ENCODE measurements around the gene C1QTNF6. TPM values are rescaled to one million over a fixed set of nuclear protein-coding genes. Genes with fewer than 3 reads are reported as not detected.

C1QTNF6 gene
- total and polyA plus RNA-seq, 2 donors: 6.9 to 11.6 TPM

- no peak overlapping the region for H3K27ac ChIP-seq (ENCODE audit: low read depth)
- WGBS: 89% methylated on average over 10 of the region's 10 CpGs
- H3K36me3 ChIP-seq (ENCODE audit: insufficient read depth): no peaks in the 10 kb centered on the region
- no peak overlapping the region for H3K4me3 ChIP-seq (ENCODE audit: low read depth, low read length)
- H3K4me1 ChIP-seq (ENCODE audit: insufficient read depth): no peaks in the 10 kb centered on the region
- no peak for DNase-seq (ENCODE audit: extremely low spot score)
Measured at GRCh38 chr22:37144180-37144554, 43.9 kb downstream of the C1QTNF6 start.

GRCh38 chr22:37141971-37142370 is 46.1 kb downstream of the C1QTNF6 start:
- DNase-seq (ENCODE audit: extremely low spot score): no peak
- Histone ChIP-seq H3K4me1 (ENCODE audit: insufficient read depth) (no peaks in the 10 kb centered on the region), H3K36me3 (ENCODE audit: insufficient read depth) (no peaks in the 10 kb centered on the region), H3K4me3 (ENCODE audit: low read depth, low read length) (no peak overlapping the region), H3K27ac (ENCODE audit: low read depth) (no peak overlapping the region)
- 51% methylated on average over 6 of the region's 6 CpGs for WGBS

- Histone ChIP-seq H3K36me3 (ENCODE audit: insufficient read depth) (no peaks in the 10 kb centered on the region), H3K4me1 (ENCODE audit: insufficient read depth) (no peaks in the 10 kb centered on the region), H3K4me3 (ENCODE audit: low read depth, low read length) (no peak overlapping the region), H3K27ac (ENCODE audit: low read depth) (no peak overlapping the region)
- DNase-seq (ENCODE audit: extremely low spot score): no peak
- WGBS: 91% methylated on average over 10 of the region's 10 CpGs
Measured at GRCh38 chr22:37141476-37141875, 46.6 kb downstream of the C1QTNF6 start.

- Histone ChIP-seq H3K36me3 (ENCODE audit: insufficient read depth) (no peaks in the 10 kb centered on the region), H3K27ac (ENCODE audit: low read depth) (no peak overlapping the region)
- 87% methylated on average over 16 of the region's 16 CpGs for WGBS
Measured at GRCh38 chr22:37140686-37141323, 47.2 kb downstream of the C1QTNF6 start.

DNA sequence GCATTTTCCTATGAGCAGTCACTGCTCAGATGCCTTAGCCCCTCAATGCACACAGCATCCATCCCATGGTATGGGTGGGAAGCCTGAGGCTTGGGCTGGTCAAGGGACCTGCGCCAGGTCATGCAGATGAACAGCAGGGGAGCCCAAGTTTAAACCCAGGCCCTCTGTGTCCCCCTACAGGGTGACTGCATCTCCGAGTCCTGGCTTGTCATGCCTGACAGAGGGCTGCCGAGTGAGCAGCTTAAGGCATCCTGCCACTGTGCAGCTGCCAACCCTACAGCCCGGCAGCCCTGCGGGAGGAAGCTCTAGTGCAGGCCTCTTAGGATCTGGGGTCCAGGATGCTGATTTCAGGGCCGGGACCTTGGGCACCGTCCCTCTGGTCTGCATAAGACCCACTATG is 48.3 kb downstream of the C1QTNF6 start:
- DNase-seq (ENCODE audit: extremely low spot score): no peak
- WGBS: 77% methylated on average over 7 of the region's 7 CpGs
- Histone ChIP-seq H3K4me1 (ENCODE audit: insufficient read depth) (no peaks in the 10 kb centered on the region), H3K4me3 (ENCODE audit: low read depth, low read length) (no peak overlapping the region), H3K27ac (ENCODE audit: low read depth) (no peak overlapping the region), H3K36me3 (ENCODE audit: insufficient read depth) (no peaks in the 10 kb centered on the region)

More at GRCh38 chr22:37140686-37141323, 47.2 kb downstream of the C1QTNF6 start:
- no peak for DNase-seq (ENCODE audit: extremely low spot score)
- Histone ChIP-seq H3K4me3 (ENCODE audit: low read depth, low read length) (no peak overlapping the region), H3K4me1 (ENCODE audit: insufficient read depth) (no peaks in the 10 kb centered on the region)

DNA sequence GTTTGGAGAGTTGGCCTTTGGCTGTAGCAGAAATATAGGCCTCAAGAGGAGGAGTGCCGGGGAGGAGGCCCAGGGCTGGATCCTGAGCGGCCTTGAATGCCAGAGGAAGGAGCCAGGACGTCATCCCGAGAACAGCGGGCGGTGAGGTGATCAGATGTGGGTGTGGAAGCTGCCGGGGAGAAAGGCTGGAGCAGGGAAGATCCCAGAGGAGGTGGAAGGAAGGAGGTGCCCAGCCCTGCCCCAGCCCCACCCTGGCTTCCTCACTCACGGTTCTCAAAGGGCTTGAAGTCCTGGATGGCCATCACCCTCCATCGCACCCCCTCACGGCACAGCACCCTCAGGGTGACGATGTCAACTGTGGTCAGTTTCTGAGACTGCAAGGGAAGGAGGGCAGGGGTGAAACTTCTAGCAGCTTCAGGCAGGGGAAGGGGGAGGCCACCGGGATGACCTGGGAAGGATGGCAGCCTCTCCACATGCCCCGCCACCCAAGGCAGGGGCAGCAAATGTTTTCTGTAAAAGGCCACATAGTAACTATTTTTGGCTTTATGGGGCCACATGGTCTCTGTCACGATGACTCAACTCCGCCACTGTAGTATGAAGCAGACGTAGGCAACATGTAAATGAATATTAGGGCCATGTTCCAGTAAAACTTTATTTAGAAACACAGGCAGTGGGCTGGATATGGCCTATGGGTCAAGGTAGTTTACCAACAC is 49.0 kb downstream of the C1QTNF6 start:
- WGBS: 60% methylated on average over 16 of the region's 16 CpGs
- DNase-seq (ENCODE audit: extremely low spot score): no peak
- Histone ChIP-seq H3K4me1 (ENCODE audit: insufficient read depth) (no peaks in the 10 kb centered on the region), H3K4me3 (ENCODE audit: low read depth, low read length) (no peak overlapping the region), H3K27ac (ENCODE audit: low read depth) (no peak overlapping the region), H3K36me3 (ENCODE audit: insufficient read depth) (no peaks in the 10 kb centered on the region)

GRCh38 chr22:37137903-37138665 is 50.0 kb downstream of the C1QTNF6 start:
- Histone ChIP-seq H3K27ac (ENCODE audit: low read depth) (no peak overlapping the region), H3K4me3 (ENCODE audit: low read depth, low read length) (no peak overlapping the region), H3K4me1 (ENCODE audit: insufficient read depth) (no peaks in the 10 kb centered on the region), H3K36me3 (ENCODE audit: insufficient read depth) (no peaks in the 10 kb centered on the region)
- no peak for DNase-seq (ENCODE audit: extremely low spot score)
- 82% methylated on average over 6 of the region's 6 CpGs for WGBS

DNA sequence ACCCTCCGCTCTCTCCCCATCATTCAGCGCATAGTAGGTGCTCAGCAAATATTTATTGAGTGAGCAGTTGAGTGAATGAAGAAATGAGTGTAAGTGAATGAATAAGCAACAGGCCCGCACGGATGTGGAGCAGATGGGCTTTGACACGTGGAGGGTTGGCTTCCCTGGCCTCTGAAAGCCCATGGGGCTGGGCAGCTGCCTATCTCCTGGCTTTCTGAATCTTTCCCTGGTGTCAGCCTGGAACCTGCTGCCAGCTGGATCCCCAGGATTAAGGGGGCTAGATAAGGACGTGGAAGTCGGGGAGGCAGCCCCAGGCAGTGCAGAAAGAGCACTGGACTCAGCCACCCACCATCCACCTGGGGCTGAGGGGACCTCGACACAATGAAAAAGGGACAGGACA is 50.9 kb downstream of the C1QTNF6 start:
- WGBS: 69% methylated on average over 8 of the region's 8 CpGs
- no peak for DNase-seq (ENCODE audit: extremely low spot score)
- Histone ChIP-seq H3K27ac (ENCODE audit: low read depth) (no peak overlapping the region), H3K4me1 (ENCODE audit: insufficient read depth) (no peaks in the 10 kb centered on the region), H3K4me3 (ENCODE audit: low read depth, low read length) (no peak overlapping the region), H3K36me3 (ENCODE audit: insufficient read depth) (no peaks in the 10 kb centered on the region)

GRCh38 chr22:37135023-37135422 is 53.0 kb downstream of the C1QTNF6 start:
- DNase-seq (ENCODE audit: extremely low spot score): no peak
- H3K27ac ChIP-seq (ENCODE audit: low read depth): no peak overlapping the region
- 82% methylated on average over 12 of the region's 12 CpGs for WGBS
- H3K36me3 ChIP-seq (ENCODE audit: insufficient read depth): no peaks in the 10 kb centered on the region
- H3K4me1 ChIP-seq (ENCODE audit: insufficient read depth): no peaks in the 10 kb centered on the region
- no peak overlapping the region for H3K4me3 ChIP-seq (ENCODE audit: low read depth, low read length)

DNA sequence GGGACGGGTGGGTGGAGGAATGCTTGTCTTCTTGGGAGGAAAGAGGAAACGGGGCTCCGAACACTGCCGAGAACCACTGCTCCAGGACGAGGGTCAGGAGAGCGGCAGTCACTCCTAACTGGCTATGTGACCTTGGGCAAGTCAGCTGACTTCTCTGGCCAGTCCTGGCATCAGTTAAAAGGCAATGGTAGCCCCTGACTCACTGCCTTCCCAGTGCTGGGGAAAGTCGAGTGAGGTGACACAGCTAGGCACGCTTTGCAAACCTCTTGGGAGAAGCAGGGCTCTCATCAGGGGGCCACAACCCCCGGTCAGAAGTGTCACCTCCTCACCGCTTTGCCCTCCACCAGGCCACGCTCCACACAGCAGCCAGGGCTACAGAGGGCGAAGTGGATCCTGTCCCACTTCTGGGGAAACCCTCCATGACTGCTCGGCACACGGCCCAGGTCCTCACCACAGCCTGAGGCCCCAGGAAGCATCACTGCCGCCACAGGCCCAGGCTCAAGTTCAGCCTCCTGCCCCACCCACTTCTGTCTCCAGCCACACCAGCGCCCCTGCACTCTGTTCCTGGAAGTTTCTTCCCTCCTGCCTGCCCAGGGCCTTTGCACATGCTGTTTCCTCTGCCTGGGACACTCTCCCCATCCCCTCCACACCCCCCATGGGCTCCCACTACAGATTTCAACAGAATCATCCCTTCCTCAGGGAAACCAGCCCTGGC is 54.6 kb downstream of the C1QTNF6 start:
- 77% methylated on average over 16 of the region's 16 CpGs for WGBS
- no peaks in the 10 kb centered on the region for H3K4me1 ChIP-seq (ENCODE audit: insufficient read depth)
- H3K27ac ChIP-seq (ENCODE audit: low read depth): no peak overlapping the region
- H3K4me3 ChIP-seq (ENCODE audit: low read depth, low read length): no peak overlapping the region
- H3K36me3 ChIP-seq (ENCODE audit: insufficient read depth): no peaks in the 10 kb centered on the region
- no peak for DNase-seq (ENCODE audit: extremely low spot score)

- 91% methylated on average over 7 of the region's 7 CpGs for WGBS
- Histone ChIP-seq H3K4me3 (ENCODE audit: low read depth, low read length) (no peak overlapping the region), H3K27ac (ENCODE audit: low read depth) (no peak overlapping the region), H3K4me1 (ENCODE audit: insufficient read depth) (no peaks in the 10 kb centered on the region), H3K36me3 (ENCODE audit: insufficient read depth) (no peaks in the 10 kb centered on the region)
- no peak for DNase-seq (ENCODE audit: extremely low spot score)
Measured at GRCh38 chr22:37132773-37133172, 55.3 kb downstream of the C1QTNF6 start.

Measured in urinary bladder (tissue), 4 donors.